Activated CD8-positive, alpha-beta memory T cell treated with anti-CD3 and anti-CD28 coated beads for 1 hour (primary cell): ENCODE measurements around the gene SLC26A6.

Experiments
- DNase-seq, 2 donors: peaks; one replicate each; pipeline ENCODE4 v3.0.0-alpha.2; 2020; ENCODE audit warnings: low read depth in 1 of 2; ENCODE audit errors: extremely low read depth in 1 of 2

SLC26A6 gene

DNA sequence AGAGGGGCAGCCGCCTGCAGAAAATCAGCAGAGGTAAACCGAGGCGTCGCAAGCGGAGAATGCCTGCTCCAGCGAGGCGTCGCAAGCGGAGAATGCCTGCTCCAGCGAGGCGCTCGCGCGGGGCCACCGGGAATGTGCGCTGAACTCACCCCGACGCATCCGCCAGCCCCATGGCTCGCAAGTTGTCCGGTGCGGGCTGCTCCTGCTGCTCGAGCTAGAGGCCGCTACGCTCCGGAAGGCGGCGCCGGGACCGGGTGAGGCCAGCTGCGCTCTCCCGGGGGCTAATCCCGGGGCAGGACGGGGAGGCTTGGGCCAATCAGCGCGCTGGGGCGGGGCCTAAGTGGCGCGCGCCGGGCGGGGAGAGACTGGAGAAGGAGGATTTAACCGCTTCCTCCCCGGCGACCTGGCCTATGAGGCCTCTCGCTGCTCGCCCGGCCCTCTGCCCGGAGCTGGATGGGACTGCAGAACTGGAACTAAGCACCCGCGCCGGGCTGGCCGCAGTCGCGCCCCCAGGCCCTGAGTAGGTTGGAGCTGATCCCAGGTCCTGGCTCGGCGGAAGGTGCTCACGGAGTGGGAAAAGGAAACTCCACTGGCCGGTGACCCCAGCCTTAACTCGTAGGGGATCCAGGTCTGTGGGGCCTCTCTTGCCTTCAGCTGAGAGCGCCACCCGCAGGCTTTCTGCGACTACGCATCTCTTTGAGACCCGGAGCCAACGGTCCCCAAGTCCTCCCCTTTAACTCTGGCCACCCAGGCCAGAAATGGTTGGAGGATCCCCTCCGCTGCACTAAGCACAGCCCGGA lies at the start of gene SLC26A6:
Gene SLC26A6, minus strand, starts transcription at position 240 of the 800 bp plus-strand sequence. Its CDS starts 68 bp downstream, at position 172.
- DNase-seq = peak; percentile 75 to 86

DNA sequence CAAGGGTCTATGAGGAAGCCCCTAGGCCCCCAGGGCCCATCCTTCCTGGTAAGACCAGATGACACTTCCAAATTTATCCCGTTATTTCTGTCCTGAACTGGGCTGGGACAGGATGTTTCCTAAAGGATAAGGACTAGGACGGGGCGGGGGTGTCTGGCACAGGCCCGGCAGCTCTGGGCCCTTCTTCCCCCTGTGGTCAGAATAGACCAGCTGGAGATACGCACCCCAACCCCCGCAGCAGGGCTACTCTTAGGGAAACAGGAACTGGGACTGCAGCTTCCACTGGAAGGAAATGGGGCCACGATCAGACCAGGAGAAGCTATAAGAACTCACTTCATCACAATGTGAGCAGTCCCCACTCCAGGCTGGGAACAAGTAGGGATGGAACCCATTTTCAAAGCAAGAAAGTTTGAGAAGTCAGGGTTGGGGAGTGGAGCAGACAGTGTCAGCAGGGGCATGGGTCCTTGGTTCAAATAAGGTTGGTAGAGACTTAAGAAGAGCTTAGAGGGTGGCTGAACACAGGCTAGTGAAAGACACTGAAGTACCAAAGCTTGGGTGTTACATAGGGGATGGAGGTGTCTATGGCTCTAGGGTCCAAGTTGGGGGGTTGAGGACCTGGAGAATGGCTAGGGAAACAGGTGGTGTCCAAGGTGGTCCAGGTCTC lies 49.4 kb upstream of the SLC26A6 start:
- DNase-seq = no peak

DNA sequence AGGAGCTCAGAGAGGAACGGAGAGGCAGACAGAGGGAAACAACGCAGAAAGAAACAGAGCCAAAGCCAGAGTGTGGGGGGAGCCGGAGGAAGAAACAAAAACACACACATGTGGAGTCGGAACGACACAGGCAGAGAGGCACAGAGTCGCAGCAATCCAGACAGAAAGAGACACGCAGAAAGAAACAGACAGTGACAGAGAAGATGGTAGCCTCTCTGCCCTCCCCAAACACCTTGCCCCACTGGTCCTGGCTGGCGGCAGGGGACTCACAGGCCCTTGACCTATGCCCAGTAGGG lies 48.7 kb upstream of the SLC26A6 start:
- DNase-seq = no peak

- DNase-seq = no peak
Measured at GRCh38 chr3:48682786-48683185, 47.5 kb upstream of the SLC26A6 start.

GRCh38 chr3:48681974-48682610 lies 46.8 kb upstream of the SLC26A6 start:
- no peak for DNase-seq

DNA sequence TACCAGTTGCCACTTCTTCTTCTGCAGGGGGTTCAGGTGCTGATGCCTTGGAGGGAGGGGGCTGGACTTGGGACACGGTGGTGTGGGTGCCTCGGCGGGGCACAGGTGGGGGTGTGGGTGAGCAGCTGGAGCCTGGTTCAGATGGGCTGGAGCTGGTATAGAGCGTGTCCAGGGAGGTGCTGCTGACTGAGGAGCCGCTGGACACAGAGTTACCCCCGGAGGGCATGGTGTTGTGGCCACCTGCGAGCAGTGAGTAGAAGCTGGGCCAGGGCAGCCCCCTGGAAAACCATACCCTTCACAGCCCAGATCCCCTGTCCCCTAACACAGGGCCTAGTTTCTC lies 46.2 kb upstream of the SLC26A6 start:
- no peak for DNase-seq

GRCh38 chr3:48680811-48681540 lies 45.7 kb upstream of the SLC26A6 start:
- no peak for DNase-seq

DNA sequence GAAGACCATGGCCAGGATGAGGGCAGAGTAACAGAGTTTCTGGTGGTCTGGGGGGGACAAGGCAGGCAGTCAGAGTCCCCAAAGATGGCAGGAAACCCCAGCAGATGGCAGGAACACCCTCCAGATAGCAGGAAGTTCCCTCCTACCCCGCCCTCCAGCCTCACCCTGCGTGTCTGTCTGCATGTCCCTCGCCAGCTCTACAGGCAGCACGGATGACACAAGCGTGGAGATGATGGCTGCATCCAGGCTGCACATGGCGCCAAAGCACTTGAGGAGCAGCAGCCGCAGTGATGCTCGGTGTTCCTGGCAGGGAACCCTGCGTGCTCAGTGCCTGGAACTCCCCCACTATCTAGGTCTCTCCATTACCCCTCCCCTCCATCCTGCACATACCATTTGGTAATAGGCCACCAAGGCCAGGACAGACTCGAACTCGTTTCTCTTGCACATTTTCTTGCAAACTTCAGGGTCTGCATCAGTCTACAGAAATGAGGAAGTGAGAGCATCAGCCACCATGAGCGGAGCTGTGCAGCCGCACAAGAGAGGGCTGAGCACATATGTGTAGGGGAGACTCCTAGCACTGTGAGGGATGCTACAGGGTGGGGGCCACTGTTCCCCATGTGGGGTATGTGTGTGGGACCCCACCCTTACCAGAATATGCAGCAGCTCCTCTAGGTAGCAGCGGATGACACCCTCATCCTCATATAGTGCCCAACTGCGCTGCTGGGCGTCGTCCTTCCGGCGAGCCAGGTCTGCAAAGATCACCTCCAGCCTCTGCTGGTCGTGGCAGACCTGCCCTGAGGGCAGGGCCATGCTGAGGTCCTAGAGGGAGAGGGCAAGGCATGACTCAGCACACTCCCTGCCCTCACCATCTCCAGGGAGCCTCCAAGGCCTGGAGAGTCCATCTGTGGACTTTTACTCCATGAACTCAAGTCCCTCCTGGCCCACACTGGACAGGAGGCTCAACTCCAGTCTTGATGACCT lies 44.4 kb upstream of the SLC26A6 start:
- DNase-seq = no peak

GRCh38 chr3:48678566-48679380 lies 43.5 kb upstream of the SLC26A6 start:
- no peak for DNase-seq

DNA sequence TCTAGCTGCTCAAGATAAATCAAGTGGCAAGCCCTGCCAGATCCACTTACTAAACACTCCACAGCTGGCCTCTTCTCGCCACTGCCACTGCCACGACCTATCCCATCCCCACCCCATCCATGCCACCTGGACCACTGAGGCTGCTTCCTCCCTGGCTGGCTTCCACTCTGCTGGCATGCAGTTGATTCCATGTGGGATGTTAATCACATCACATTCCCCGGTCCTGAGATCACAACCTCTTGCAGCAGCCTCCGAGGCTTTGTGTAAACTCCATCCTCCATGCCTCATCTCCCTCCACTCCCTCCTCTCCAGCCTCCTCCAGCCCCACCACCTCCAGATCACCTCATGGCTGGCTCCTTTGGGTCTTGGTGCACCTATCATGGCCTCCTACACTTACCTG lies 42.8 kb upstream of the SLC26A6 start:
- DNase-seq = no peak

DNA sequence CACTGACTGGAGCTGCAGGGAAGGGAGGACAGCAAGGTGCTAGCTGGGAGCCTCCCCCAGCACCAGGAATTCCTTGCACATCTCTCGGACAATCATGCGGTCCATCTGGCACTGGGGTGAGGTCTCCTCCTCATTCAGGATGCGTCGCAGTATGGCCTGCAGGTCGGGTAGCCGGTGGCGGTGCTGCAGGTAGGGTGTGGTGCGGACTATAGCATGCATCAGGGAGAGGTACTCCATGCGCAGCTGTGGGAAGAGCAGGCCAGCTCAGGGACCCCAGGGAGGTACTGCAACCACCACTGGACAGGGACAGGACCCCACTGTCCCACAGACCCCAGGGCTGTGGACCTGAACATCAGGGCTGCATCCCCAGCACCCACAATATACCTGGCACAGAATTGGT lies 39.2 kb upstream of the SLC26A6 start:
- DNase-seq = no peak

GRCh38 chr3:48672522-48672921 lies 37.3 kb upstream of the SLC26A6 start:
- no peak for DNase-seq

GRCh38 chr3:48664929-48665328 lies 29.7 kb upstream of the SLC26A6 start:
- DNase-seq = no peak

DNA sequence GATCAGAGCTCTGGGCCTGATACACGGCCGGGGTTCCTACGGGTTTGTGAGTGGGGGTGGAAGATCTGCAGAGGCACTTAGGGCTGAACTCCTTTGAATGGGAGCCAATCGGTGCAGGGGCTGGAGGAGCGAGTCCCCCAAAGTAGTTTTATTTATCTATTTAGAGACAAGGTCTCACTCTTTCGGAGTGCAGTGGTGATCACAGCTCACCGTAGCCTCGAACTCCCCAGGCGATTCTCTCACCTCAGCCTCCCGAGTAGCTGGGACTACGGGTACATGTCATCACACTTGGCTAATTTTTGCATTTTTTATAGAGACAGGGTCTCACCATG lies 29.0 kb upstream of the SLC26A6 start:
- DNase-seq = no peak

DNA sequence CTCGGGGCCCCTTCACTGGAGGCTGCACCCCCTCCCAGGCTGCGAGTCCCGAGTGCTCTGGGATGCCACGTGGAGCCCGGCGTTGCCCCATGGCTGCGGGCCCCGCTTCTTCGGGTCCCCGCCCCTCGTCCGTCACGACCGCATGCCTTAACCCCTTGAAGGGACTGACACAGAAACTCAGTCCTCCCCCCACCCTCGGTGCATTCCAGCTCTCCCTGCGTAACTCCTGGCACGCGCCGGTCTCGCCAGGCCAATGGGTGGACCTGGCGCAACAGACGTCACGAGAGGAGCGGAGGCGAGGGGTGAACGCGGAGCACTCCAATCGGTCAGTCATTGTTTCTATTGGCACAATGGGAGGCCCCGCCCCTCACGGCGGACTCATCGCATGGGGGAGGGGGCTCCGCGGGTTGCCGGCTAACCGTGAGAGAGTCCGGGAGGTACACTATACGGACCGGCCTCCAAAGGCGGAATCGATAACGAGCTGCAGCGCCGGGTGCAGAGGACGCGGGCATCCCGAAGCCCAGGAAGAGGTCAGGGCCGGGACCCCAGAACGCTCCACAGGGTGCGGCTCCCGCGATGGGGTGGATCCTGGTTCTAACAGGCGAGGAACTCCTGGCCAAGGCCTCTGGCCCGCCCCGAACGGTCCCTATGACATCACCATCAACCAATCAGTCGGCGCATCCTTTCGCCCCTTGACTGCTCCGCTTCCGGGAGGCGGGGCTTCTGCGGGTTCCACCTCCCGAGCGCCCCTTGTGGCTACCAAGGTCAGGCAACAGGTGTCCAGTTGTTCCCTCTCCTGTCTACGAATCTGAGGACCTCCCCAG lies 28.4 kb upstream of the SLC26A6 start:
- peak; percentile 49 to 72 for DNase-seq

GRCh38 chr3:48662753-48663488 lies 27.7 kb upstream of the SLC26A6 start, which contains the start of gene CELSR3:
CELSR3 (minus strand) TSS chr3:48662886; CDS start chr3:48662634, 252 bp downstream.
- peak in 1 of 2 donors; percentile 36 for DNase-seq

GRCh38 chr3:48662145-48662752 lies 27.0 kb upstream of the SLC26A6 start:
- DNase-seq = no peak
